GM10266 (cell line): ENCODE measurements around the gene PMEPA1.

ENCODE experiments used
- DNase-seq: peaks from one replicate; pipeline ENCODE4 v3.0.0; 2012; ENCODE audit errors: extremely low spot score
- CTCF ChIP-seq: IDR thresholded peaks from 2 replicates; pipeline ENCODE4 v1.5.1; 2012; ENCODE audit warnings: mild to moderate bottlenecking, low read depth; ENCODE audit not compliant: control insufficient read depth, insufficient read depth; ENCODE audit errors: missing control alignments

PMEPA1 gene

GRCh38 chr20:57737349-57737748 lies 27.5 kb upstream of the PMEPA1 start:
- DNase-seq: no peak
- no peak for TF ChIP-seq CTCF

- no peak for DNase-seq
- no peak for TF ChIP-seq CTCF
These were observed 27.0 kb upstream of the PMEPA1 start for GRCh38 chr20:57736738-57737347.

- no peak for TF ChIP-seq CTCF
- no peak for DNase-seq
These were observed 26.3 kb upstream of the PMEPA1 start for GRCh38 chr20:57735831-57736737.

- TF ChIP-seq CTCF: no peak
- no peak for DNase-seq
These were observed 24.9 kb upstream of the PMEPA1 start for GRCh38 chr20:57734754-57735153.

- no peak for DNase-seq
- no peak for TF ChIP-seq CTCF
These were observed 22.4 kb upstream of the PMEPA1 start for GRCh38 chr20:57732226-57732625.

- no peak for TF ChIP-seq CTCF
- DNase-seq: no peak
These were observed 18.9 kb upstream of the PMEPA1 start for GRCh38 chr20:57728762-57729161.

GRCh38 chr20:57727863-57728262 lies 18.0 kb upstream of the PMEPA1 start:
- no peak for TF ChIP-seq CTCF
- no peak for DNase-seq
